ENCODE results near the gene GAS2L2.

Gene GAS2L2

DNA sequence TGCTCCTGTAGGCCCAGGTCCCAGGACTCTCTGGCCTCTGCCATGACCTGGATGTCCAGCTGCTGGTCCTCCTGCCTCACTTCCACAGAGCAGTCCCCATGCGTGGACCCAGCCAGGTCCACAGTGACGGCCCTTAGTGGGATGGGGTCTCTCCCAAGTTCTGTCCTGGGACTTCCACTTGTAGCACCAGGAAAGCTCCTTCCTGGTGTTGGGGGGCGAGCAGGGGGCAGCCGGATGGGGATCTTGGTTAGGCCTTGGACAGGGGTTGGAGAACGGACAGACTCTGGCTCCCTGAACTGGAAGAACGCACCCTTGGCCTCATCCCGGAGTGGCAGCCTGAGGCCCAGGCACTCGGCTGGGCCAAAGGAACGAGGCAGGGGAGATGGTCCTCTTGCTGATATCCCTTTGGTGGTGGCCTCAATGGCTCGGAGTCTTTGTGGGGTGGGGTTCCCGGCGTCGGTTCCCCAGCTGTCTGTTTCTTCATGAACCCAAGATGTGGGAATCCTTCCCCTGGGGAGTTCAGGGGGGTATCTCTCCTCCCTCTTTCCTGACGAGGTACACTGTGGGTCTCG is 7.2 kb downstream of the GAS2L2 start:
- H3K9ac ChIP-seq = no peak overlapping the region
- no peaks in the 10 kb centered on the region for H3K9me3 ChIP-seq (replicated peaks in 1 of 11)
- no peak overlapping the region for H3K4me2 ChIP-seq
- no peak for TF ChIP-seq Cebpa-rat (IDR thresholded peaks at IDR 0.05)
- H3K36me3 ChIP-seq = no peaks in the 10 kb centered on the region
- H4K20me1 ChIP-seq = peaks cover 0 to 62% (median 9%) of the 10 kb centered on the region in 11 experiments; a peak in 11 of 22 replicates
- H3K27ac ChIP-seq = no peak overlapping the region
- H3K4me3 ChIP-seq = no peak overlapping the region
- peaks cover 50 to 61% (median 56%) of the 10 kb centered on the region in 11 experiments for H3K27me3 ChIP-seq
- peaks cover 8 to 14% (median 10%) of the 10 kb centered on the region in 10 experiments; a peak in 18 of 20 replicates for H3K4me1 ChIP-seq

DNA sequence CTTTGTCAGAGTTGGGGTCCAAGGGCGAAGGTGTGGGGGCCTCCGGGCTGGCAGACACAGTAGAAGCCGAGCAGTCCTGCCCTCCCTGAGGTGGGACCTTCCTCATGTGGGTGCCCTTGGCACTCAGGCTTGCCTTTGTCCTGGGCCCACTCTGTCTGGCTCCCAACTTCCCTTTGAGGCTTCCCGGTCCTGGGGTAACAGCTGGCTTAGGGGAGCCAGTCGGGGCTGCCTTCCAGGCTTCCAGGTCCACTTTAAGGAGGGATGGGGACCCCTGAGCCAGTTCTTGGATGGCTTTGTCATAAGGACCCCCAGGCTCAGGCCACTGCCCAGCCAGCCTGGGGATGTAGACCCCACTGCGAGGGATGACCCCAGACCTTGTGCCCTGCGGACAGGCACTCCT is 7.8 kb downstream of the GAS2L2 start:
- H4K20me1 ChIP-seq = peaks cover 0 to 65% (median 14%) of the 10 kb centered on the region in 11 experiments; a peak in 11 of 22 replicates
- no peak overlapping the region for H3K4me3 ChIP-seq
- H3K27ac ChIP-seq = no peak overlapping the region
- H3K36me3 ChIP-seq = no peaks in the 10 kb centered on the region
- no peaks in the 10 kb centered on the region for H3K9me3 ChIP-seq (replicated peaks in 1 of 11)
- H3K27me3 ChIP-seq = peaks cover 50 to 61% (median 56%) of the 10 kb centered on the region in 11 experiments
- H3K4me2 ChIP-seq = no peak overlapping the region
- no peak overlapping the region for H3K9ac ChIP-seq
- H3K4me1 ChIP-seq = peaks cover 3 to 8% (median 5%) of the 10 kb centered on the region in 10 experiments; a peak in 18 of 20 replicates
- TF ChIP-seq Cebpa-rat (IDR thresholded peaks at IDR 0.05) = no peak

DNA sequence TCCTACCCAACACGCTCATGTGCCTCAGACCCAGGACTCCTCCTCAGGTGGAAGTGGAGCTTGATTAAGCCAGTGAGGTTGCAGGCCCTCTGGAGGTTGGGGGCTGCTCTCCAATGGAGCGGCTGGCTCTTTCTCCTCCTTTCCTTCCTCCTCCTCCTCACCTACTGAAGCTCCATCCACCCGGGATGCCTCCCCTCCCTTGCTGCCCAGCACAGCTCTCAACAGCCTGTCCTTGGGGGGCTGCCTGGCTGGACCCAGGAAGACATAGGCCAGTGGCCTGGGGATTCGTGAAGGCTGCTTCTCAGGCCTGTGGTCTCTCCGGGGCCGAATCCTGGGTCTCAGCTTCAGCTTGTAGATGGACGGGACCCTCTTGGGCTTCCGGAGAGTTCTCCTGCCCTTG is 8.2 kb downstream of the GAS2L2 start:
- H3K4me3 ChIP-seq = no peak overlapping the region
- no peak overlapping the region for H3K4me2 ChIP-seq
- peaks cover 0 to 5% (median under 1%) of the 10 kb centered on the region in 10 experiments; a peak in 9 of 20 replicates for H3K4me1 ChIP-seq
- peaks cover 0 to 69% (median 14%) of the 10 kb centered on the region in 11 experiments; a peak in 11 of 22 replicates for H4K20me1 ChIP-seq
- TF ChIP-seq Cebpa-rat (IDR thresholded peaks at IDR 0.05) = no peak
- H3K9ac ChIP-seq = no peak overlapping the region
- no peak overlapping the region for H3K27ac ChIP-seq
- no peaks in the 10 kb centered on the region for H3K9me3 ChIP-seq (replicated peaks in 1 of 11)
- H3K36me3 ChIP-seq = no peaks in the 10 kb centered on the region
- H3K27me3 ChIP-seq = peaks cover 49 to 61% (median 56%) of the 10 kb centered on the region in 11 experiments

DNA sequence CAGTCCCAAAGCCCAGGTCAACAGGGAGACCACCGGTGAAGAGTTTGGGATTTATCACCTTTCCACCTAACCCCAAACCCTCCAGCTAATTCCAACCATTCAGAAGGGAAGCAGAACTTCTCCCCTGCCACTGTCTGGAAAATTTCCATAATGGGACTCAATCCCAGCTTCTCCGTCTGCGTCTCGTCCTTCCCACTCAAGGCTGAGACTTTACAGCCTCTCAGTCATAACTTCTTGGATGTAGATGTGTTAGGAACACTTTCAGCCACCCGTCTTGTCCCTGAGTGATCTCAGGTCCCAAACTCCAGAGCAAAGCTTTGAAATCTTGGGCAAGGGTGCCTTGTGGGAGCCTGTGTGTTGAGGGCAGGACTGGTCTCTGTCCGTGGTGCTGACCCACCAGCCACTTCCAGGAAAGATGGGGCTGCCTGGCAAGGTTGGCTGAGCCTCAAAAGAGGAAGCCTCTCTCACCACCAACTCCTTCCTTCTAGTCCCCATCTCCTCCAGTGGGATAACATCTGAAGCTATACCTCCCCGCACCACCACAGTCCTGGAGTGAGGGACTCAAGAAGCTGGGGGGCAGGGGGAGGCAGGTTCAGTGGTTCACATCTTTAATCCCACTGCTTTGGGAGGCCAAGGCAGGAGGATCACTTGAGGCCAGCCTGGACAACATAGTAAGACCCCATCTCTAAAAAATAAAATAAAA is 9.3 kb downstream of the GAS2L2 start:
- H3K9me3 ChIP-seq (replicated peaks in 1 of 11) = no peaks in the 10 kb centered on the region
- H3K27me3 ChIP-seq = peaks cover 39 to 58% (median 48%) of the 10 kb centered on the region in 11 experiments
- TF ChIP-seq Cebpa-rat (IDR thresholded peaks at IDR 0.05) = no peak
- no peak overlapping the region for H3K9ac ChIP-seq
- no peak overlapping the region for H3K4me2 ChIP-seq
- H3K27ac ChIP-seq = no peak overlapping the region
- H3K36me3 ChIP-seq = no peaks in the 10 kb centered on the region
- H3K4me3 ChIP-seq = no peak overlapping the region
- peaks cover 0 to 11% (median 5%) of the 10 kb centered on the region in 10 experiments; a peak in 14 of 20 replicates for H3K4me1 ChIP-seq
- peaks cover 0 to 70% (median 20%) of the 10 kb centered on the region in 11 experiments; a peak in 12 of 22 replicates for H4K20me1 ChIP-seq

DNA sequence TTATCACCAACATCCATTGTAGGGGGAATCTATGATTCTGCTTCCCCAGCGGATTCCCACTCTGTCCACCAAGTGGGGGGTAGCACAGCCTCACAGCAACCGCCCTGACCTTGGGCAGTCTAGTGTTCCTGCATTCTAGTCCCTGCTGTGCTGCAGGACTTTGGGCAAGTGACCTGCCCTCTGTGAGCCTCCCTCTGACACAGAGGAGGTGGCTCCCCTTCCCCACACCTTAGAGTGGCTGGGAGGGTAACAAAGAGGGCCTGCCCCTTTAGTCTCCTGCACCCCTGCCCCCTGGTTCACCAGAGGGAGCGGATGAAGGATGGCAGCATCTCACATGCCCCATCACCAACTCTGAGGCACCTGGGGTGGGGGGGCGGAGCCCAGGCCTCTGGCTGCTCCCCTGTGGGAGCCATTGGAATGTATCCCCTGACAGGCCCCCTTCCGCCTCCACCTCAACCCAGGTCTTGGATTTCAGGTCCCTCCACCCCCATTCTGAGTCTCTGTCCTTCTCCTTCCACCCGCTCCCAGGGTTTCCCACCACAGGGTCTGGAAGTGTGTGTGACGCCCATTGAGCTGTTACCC is 10.1 kb downstream of the GAS2L2 start:
- Histone ChIP-seq H3K27ac (no peak overlapping the region), H3K36me3 (no peaks in the 10 kb centered on the region), H3K4me1 (peaks cover 0 to 13% (median 10%) of the 10 kb centered on the region in 10 experiments; a peak in 14 of 20 replicates), H3K9me3 (replicated peaks in 1 of 11) (no peaks in the 10 kb centered on the region), H3K4me3 (no peak overlapping the region), H3K4me2 (no peak overlapping the region), H3K27me3 (peaks cover 36 to 55% (median 42%) of the 10 kb centered on the region in 11 experiments), H3K9ac (no peak overlapping the region), H4K20me1 (peaks cover 0 to 69% (median 19%) of the 10 kb centered on the region in 11 experiments; a peak in 12 of 22 replicates)
- no peak for TF ChIP-seq Cebpa-rat (IDR thresholded peaks at IDR 0.05)

DNA sequence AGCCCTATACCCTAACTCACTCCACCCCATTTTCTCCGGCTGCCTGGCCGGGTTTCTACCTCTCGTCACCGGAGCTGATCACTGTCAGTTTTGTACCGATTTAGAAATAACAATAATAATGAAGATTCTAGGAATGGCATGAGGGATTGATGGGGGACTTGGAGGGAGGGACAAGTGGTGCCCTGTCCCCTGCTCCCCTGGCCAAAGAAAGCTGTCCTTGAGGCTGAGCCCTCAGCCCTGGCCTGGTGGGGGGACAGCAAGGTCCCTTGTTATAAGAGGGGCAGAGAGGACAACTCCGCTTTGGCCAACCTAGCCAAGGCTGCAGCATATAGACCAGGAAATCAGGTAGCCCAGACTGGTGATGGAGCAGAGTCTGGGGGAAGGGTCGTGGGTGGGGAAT is 10.5 kb downstream of the GAS2L2 start:
- no peak overlapping the region for H3K9ac ChIP-seq
- no peaks in the 10 kb centered on the region for H3K9me3 ChIP-seq (replicated peaks in 1 of 11)
- no peak overlapping the region for H3K4me3 ChIP-seq
- peaks cover 0 to 65% (median 17%) of the 10 kb centered on the region in 11 experiments; a peak in 11 of 22 replicates for H4K20me1 ChIP-seq
- no peak overlapping the region for H3K4me2 ChIP-seq
- no peak for TF ChIP-seq Cebpa-rat (IDR thresholded peaks at IDR 0.05)
- H3K27me3 ChIP-seq = peaks cover 36 to 55% (median 42%) of the 10 kb centered on the region in 11 experiments
- H3K36me3 ChIP-seq = no peaks in the 10 kb centered on the region
- H3K4me1 ChIP-seq = peaks cover 0 to 13% (median 10%) of the 10 kb centered on the region in 10 experiments; a peak in 14 of 20 replicates
- no peak overlapping the region for H3K27ac ChIP-seq

DNA sequence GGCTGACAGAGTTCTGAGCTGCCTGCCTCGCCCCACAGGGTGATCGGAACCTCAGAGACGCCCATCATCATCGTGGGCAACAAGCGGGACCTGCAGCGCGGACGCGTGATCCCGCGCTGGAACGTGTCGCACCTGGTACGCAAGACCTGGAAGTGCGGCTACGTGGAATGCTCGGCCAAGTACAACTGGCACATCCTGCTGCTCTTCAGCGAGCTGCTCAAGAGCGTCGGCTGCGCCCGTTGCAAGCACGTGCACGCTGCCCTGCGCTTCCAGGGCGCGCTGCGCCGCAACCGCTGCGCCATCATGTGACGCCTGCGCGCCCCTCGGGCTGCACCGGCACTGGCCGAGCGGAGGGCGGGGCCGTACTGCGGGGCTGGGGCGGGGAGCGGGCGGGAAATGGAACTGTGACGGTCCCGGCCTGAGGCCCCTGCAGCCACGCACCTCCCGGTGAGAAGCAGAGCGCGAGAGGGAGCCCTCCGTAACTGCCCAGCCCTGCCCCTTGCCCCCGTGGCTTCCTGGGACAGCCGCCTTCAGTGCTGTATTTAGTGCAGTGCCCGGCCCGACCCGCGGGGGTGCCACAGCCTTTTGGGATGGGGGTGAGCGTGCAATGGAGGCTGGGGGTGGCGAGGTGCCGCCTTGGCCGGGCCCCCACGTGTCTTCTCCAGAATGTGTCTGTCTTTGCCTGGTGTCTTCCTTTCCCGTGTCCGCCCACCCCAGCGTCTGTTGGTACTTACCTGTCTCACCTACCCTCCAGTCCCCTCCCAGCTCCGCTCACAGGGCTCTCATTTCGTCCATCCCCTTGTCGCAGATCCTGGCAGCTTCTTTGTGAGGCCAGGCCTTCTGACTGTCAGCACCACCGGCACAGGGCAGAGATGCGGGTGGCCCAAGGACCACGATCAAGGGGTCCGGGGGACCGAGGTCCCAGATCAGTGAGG is 11.8 kb downstream of the GAS2L2 start:
- Histone ChIP-seq H3K9ac (no peak overlapping the region), H3K36me3 (no peaks in the 10 kb centered on the region), H3K4me2 (no peak overlapping the region), H3K27ac (no peak overlapping the region), H3K27me3 (peaks cover 36 to 55% (median 42%) of the 10 kb centered on the region in 11 experiments), H3K9me3 (replicated peaks in 1 of 11) (no peaks in the 10 kb centered on the region), H4K20me1 (peaks cover 0 to 65% (median 17%) of the 10 kb centered on the region in 11 experiments; a peak in 11 of 22 replicates), H3K4me3 (no peak overlapping the region), H3K4me1 (peaks cover 0 to 13% (median 10%) of the 10 kb centered on the region in 10 experiments; a peak in 14 of 20 replicates)
- no peak for TF ChIP-seq Cebpa-rat (IDR thresholded peaks at IDR 0.05)

DNA sequence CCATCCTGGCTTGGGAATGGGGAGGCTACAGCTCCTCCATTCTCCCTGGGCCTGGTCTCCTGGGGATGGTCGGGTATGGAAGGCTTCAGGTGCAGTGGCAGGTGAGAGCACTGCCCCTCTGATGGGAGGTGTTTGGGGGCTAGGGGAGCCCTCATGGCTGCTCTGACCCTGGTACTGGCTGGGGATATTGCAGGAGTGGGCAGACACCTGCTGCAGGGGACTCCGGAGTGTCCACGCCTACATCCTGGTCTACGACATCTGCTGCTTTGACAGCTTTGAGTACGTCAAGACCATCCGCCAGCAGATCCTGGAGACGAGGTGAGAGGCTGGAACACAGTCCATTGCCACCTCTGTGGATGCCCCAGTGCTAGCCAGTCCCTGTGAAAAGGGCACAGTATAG is 12.8 kb downstream of the GAS2L2 start:
- TF ChIP-seq Cebpa-rat (IDR thresholded peaks at IDR 0.05) = no peak
- H3K9ac ChIP-seq = no peak overlapping the region
- H3K4me2 ChIP-seq = no peak overlapping the region
- peaks cover 36 to 55% (median 42%) of the 10 kb centered on the region in 11 experiments for H3K27me3 ChIP-seq
- peaks cover 0 to 13% (median 10%) of the 10 kb centered on the region in 10 experiments; a peak in 14 of 20 replicates for H3K4me1 ChIP-seq
- no peaks in the 10 kb centered on the region for H3K9me3 ChIP-seq (replicated peaks in 1 of 11)
- H3K4me3 ChIP-seq = no peak overlapping the region
- peaks cover 0 to 59% (median 17%) of the 10 kb centered on the region in 11 experiments; a peak in 11 of 22 replicates for H4K20me1 ChIP-seq
- H3K36me3 ChIP-seq = no peaks in the 10 kb centered on the region
- H3K27ac ChIP-seq = no peak overlapping the region

Measured in BLaER1 treated with 17β-estradiol and CSF1 and Interleukin-3, amounts not matched to agents 10 nM and 100 nM (cell line).